ENCODE data around the gene HIKESHI. TPM values are rescaled to one million over a fixed set of nuclear protein-coding genes. Genes with fewer than 3 reads are reported as not detected.

Gene HIKESHI
- polyA plus RNA-seq, 3 donors = 21.5 to 71.2 (median 65.4) TPM

GRCh38 chr11:86370922-86371594, 69.0 kb downstream of the HIKESHI start:
- Histone ChIP-seq H3K27ac (ENCODE audit: low read depth in 1 of 2, low read length in 2 of 2) (no peak overlapping the region), H3K4me2 (replicated peaks; ENCODE audit: extremely low read depth, low read length, poor library complexity, severe bottlenecking) (no peak overlapping the region), H2AFZ (ENCODE audit: insufficient read depth, low read depth, low read length, poor library complexity, severe bottlenecking) (no peak overlapping the region), H3K4me1 (ENCODE audit: control insufficient read depth in 1 of 2, insufficient read depth in 2 of 2, low read length in 2 of 2) (peaks cover 0 to 7% of the 10 kb centered on the region in 2 donors), H3K9ac (ENCODE audit: insufficient read depth, low read length, poor library complexity, severe bottlenecking) (no peak overlapping the region), H3K79me2 (ENCODE audit: insufficient read depth, low read length) (no peaks in the 10 kb centered on the region), H3K9me3 (replicated peaks in 1 of 2; ENCODE audit: control insufficient read depth in 1 of 2, insufficient read depth in 1 of 2, low read length in 2 of 2) (peaks cover 15 to 16% of the 10 kb centered on the region in 2 donors), H3K36me3 (replicated peaks in 1 of 2; ENCODE audit: control insufficient read depth in 1 of 2, insufficient read depth in 2 of 2, low read length in 2 of 2) (no peaks in the 10 kb centered on the region), H3K4me3 (replicated peaks in 1 of 3; ENCODE audit: low read depth in 2 of 3, low read length in 3 of 3) (no peak overlapping the region), H3K27me3 (ENCODE audit: control insufficient read depth in 2 of 2, insufficient read depth in 2 of 2, low read length in 2 of 2) (no peaks in the 10 kb centered on the region), H4K20me1 (ENCODE audit: insufficient read depth, low read length) (no peaks in the 10 kb centered on the region)
- 33% methylated on average over 4 of the region's 6 CpGs for WGBS (ENCODE audit: insufficient coverage)
- H3K27ac Mint-ChIP-seq = no peak overlapping the region
- H3K27me3 Mint-ChIP-seq (ENCODE audit: low read depth in 3 of 3) = peaks cover 0 to 8% (median 3%) of the 10 kb centered on the region in 3 donors
- peaks cover 17% of the 10 kb centered on the region for H3K4me1 Mint-ChIP-seq
- peaks cover 8 to 25% (median 21%) of the 10 kb centered on the region in 7 donors for H3K9me3 Mint-ChIP-seq
- TF ChIP-seq CTCF (IDR thresholded peaks at IDR 0.05) = no peak
- H3K4me3 Mint-ChIP-seq = no peak overlapping the region
- no peaks in the 10 kb centered on the region for H3K36me3 Mint-ChIP-seq
- peak in 1 of 3 donors; percentile 3 for DNase-seq
- intact Hi-C loops (cut with micrococcal nuclease) = no loop called here

GRCh38 chr11:86372041-86372440, 70.0 kb downstream of the HIKESHI start:
- H3K27me3 Mint-ChIP-seq (ENCODE audit: low read depth in 3 of 3) = peaks cover 0 to 7% (median 3%) of the 10 kb centered on the region in 3 donors
- WGBS (ENCODE audit: insufficient coverage) = 100% methylated on average over 1 of the region's 1 CpG
- H3K27ac ChIP-seq (ENCODE audit: low read depth in 1 of 2, low read length in 2 of 2) = no peak overlapping the region
- no peaks in the 10 kb centered on the region for H3K36me3 Mint-ChIP-seq
- H3K9me3 Mint-ChIP-seq = peaks cover 13 to 29% (median 23%) of the 10 kb centered on the region in 7 donors
- no peak overlapping the region for H3K4me3 Mint-ChIP-seq
- no peaks in the 10 kb centered on the region for H3K36me3 ChIP-seq (replicated peaks in 1 of 2; ENCODE audit: control insufficient read depth in 1 of 2, insufficient read depth in 2 of 2, low read length in 2 of 2)
- TF ChIP-seq CTCF (IDR thresholded peaks at IDR 0.05) = no peak
- H2AFZ ChIP-seq (ENCODE audit: insufficient read depth, low read depth, low read length, poor library complexity, severe bottlenecking) = no peak overlapping the region
- no peaks in the 10 kb centered on the region for H3K79me2 ChIP-seq (ENCODE audit: insufficient read depth, low read length)
- H3K4me1 ChIP-seq (ENCODE audit: control insufficient read depth in 1 of 2, insufficient read depth in 2 of 2, low read length in 2 of 2) = peaks cover 0 to 7% of the 10 kb centered on the region in 2 donors
- intact Hi-C loops (cut with micrococcal nuclease) = no loop called here
- H3K9ac ChIP-seq (ENCODE audit: insufficient read depth, low read length, poor library complexity, severe bottlenecking) = no peak overlapping the region
- H3K4me2 ChIP-seq (replicated peaks; ENCODE audit: extremely low read depth, low read length, poor library complexity, severe bottlenecking) = no peak overlapping the region
- no peak for DNase-seq
- no peak overlapping the region for H3K4me3 ChIP-seq (replicated peaks in 1 of 3; ENCODE audit: low read depth in 2 of 3, low read length in 3 of 3)
- H3K9me3 ChIP-seq (replicated peaks in 1 of 2; ENCODE audit: control insufficient read depth in 1 of 2, insufficient read depth in 1 of 2, low read length in 2 of 2) = peaks cover 15 to 16% of the 10 kb centered on the region in 2 donors
- no peak overlapping the region for H3K27ac Mint-ChIP-seq
- no peaks in the 10 kb centered on the region for H4K20me1 ChIP-seq (ENCODE audit: insufficient read depth, low read length)
- H3K27me3 ChIP-seq (ENCODE audit: control insufficient read depth in 2 of 2, insufficient read depth in 2 of 2, low read length in 2 of 2) = no peaks in the 10 kb centered on the region
- H3K4me1 Mint-ChIP-seq = peaks cover 17% of the 10 kb centered on the region

All from CD14-positive monocyte (primary cell).